Measurements from ENCODE around the gene CRB2. TPM values are rescaled to one million over a fixed set of nuclear protein-coding genes. Genes with fewer than 3 reads are reported as not detected.

Gene CRB2
- total and polyA plus RNA-seq, 2 of the 13 experiments (the other 11 are each of a cell fraction or from before 2014, with no cell fraction given) = 0.01 to 0.29 TPM

GRCh38 chr9:123323196-123324013 is 32.6 kb upstream of the CRB2 start (continued):
- TF ChIP-seq E2F1 (CRISPR knock-in tag; IDR thresholded peaks at IDR 0.05) (no peak), ZBTB39 (CRISPR knock-in tag; IDR thresholded peaks at IDR 0.05) (no peak), ZBTB25 (CRISPR knock-in tag; IDR thresholded peaks at IDR 0.05) (no peak), E2F5 (CRISPR knock-in tag; conservative IDR thresholded peaks at IDR 0.05) (no peak), ZNF275 (CRISPR knock-in tag; IDR thresholded peaks at IDR 0.05; ENCODE audit: borderline replicate concordance) (no peak), BRF2 (CRISPR knock-in tag; IDR thresholded peaks at IDR 0.05) (no peak), ZMYM2 (CRISPR knock-in tag; IDR thresholded peaks at IDR 0.05) (no peak), MAX (IDR thresholded peaks at IDR 0.05) (peak; percentile 26; the same call in 1 of the 2 replicates), CSRNP1 (CRISPR knock-in tag; IDR thresholded peaks at IDR 0.05) (no peak), FOXA3 (CRISPR knock-in tag; IDR thresholded peaks at IDR 0.05) (peak; percentile 64; the same call in 1 of the 2 replicates), HMGXB3 (CRISPR knock-in tag; IDR thresholded peaks at IDR 0.05; ENCODE audit: borderline replicate concordance) (no peak), YY1 (IDR thresholded peaks at IDR 0.05; ENCODE audit: insufficient read depth, insufficient replicate concordance, low read depth, low read length) (no peak)
